Hepatic stellate cell (primary cell): ENCODE measurements around the gene TRPV4.

ENCODE experiments used
- DNase-seq: peaks from one replicate; pipeline ENCODE4 v3.0.0; 2011; ENCODE audit warnings: low spot score

TRPV4 gene

DNA sequence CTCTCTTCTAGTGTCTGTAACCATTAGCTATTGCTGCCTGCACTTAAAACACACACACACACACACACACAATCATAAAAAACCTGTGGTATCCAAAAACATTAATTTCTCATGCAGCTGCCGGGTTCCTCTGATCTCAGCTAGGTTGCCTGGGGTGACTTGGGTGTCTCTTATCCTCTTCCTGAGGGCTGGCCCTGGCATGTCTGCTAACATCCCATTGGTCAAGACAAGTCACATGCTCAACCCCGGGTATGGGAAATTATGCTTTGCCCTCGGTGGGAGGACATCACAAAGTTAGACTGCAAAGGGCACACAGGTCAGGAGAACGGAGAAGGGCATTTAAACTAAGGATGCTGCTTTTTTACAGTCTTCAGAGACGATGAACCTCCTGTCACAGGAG lies 55.7 kb downstream of the TRPV4 start:
- peak; percentile 85 for DNase-seq

DNA sequence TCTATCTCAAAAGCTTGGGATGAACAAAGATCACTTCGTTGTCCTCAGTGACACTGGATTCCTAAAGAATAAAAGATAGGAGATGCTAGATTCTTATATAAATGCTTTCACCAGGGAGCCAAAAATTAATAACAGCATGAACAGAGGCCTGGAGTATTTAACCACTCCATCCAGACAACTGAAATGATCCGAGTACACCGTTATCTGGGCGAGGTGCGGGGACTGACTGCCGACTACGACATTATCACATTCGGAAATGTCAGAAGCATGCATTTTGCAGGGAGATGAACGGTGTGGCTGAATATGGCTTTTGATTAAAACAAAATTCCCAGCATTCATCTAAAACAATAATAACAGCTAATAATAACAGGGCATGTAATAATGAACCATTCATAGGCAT lies 56.6 kb downstream of the TRPV4 start:
- DNase-seq, result no peak

DNA sequence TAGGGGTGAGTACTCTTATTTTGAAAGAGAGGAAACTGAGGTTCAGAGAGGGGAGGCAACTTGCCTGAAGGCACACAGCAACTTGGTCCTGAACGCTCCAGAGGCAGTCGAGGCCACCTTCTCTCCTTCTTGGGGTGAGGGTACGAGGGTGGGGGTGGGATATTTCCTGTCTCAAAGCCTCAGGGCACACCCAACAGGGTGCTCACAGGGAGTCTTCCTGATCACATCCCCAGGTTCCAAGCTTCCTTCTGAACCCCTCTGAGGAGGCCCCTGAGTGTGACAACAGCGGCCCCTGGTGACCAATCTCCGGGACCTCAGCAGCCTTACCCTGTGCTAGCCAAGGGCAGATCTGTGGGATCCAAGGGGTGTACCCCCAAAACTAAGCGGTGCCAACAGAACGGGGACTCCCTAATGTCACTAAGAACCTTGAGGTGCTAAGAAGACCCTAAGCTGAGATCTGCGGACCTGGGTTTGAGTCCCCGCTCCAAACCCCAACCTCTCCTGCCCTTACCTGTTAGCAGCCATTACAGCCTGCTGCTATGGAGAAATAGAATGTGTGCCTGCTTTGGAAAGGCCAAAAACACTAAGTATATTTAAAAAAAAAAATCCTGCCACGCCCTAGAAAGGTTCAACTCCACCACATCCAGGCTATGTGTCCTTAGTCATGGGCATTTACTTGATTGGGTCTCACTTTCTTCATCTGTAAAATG lies 57.9 kb downstream of the TRPV4 start:
- DNase-seq, result peak; percentile 92

DNA sequence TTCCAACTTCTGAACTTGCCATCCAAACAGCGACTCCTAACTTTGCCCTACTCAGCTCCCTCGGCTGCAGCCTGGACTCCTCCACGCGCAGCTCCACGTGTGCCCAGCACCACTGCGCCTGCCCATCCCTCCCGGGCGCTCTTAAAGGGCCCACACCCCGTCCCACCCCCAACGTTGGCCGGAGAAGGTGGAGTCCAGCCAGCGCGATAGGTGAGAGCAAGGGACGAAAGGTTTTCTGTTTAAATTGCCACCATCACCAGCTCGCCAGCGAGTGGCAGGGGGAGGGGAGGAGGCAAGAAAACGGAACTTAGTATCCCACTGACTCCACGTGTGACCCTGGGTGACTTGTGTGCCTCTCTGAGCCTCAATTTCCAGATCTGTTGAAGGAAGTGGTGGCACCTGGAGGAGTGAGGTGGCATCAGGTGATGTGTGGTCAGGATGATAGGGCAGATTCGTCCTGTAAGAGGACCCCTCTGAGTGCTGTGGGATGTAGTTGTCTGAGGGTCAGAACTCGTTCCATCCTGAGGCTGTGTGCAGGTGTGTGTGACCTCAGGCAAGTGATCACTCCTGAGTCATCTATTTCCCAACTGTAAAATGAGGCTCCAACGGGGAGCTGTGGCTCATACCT lies 59.7 kb downstream of the TRPV4 start:
- DNase-seq, result no peak

DNA sequence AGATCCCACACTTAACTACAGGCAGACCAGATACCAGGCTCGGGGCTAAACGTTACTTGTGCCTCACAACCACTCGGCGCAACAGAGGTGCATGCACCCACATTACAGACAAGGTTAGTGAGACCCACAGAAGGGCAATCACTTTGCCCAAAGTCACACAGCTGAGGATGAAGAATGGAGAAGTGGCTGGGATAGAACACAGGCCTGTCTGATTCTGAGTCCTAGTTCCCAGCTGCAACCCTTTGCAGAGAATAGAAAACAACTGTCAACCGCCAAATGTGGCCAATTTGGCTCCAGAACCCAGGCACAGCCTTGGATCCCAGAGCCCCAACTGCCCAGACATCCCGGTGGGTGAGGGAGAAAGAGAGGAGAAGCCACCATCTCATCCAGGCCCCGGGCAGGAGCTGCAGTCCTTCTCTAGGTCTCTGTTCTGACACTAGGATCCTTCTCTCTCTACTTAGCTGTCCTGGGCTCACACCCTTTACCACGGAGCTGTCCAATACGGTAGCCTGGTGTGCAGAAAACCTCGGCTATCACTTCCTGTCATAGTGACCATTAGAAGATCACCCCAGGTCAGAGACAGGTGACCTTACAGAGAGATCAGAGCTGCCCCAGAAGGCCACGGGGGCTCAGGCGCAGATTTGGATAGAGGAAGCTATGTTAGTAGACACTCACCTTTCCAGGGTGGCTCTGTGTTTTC lies 60.4 kb downstream of the TRPV4 start:
- no peak for DNase-seq

DNA sequence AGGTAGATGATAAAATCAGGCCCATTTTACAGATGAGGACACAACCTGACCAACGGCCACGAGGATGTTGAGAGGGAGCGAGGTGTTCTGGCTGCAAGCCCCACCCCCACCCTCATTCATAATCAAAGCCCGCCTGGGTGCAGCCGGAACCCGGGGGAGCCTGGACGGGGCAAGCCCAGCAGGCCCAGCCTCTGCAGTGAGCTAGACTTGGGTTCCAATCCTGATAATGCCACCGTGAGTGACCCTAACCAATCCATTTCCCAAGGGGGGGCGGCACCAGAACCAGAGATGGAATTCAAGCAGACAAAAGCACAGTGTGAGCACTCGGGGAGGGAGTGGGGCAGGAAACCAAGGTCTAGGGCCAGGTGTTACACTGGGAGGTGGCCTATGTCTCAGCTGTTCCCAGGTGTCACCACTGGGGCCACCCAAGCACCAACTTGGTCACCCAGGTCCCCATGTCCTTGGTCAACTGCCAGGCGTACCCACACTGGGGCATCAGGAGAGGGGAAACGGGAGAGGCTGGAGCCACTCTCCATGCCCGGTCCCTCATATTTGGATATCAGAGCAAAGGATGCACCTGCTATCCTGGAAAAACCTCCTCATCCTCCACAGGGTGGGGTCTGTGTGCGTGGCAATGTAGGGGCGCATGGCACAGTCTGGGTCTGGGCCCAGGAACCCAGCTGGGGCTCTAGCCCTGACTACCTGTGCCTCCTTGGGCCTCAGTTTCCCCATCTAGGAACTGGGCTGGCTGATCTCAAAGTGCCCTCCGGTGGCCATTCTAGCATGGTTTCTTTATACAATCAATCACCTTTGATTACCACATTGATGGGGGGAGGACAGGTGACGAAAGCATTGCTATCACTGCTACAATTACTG lies 61.2 kb downstream of the TRPV4 start:
- no peak for DNase-seq

DNA sequence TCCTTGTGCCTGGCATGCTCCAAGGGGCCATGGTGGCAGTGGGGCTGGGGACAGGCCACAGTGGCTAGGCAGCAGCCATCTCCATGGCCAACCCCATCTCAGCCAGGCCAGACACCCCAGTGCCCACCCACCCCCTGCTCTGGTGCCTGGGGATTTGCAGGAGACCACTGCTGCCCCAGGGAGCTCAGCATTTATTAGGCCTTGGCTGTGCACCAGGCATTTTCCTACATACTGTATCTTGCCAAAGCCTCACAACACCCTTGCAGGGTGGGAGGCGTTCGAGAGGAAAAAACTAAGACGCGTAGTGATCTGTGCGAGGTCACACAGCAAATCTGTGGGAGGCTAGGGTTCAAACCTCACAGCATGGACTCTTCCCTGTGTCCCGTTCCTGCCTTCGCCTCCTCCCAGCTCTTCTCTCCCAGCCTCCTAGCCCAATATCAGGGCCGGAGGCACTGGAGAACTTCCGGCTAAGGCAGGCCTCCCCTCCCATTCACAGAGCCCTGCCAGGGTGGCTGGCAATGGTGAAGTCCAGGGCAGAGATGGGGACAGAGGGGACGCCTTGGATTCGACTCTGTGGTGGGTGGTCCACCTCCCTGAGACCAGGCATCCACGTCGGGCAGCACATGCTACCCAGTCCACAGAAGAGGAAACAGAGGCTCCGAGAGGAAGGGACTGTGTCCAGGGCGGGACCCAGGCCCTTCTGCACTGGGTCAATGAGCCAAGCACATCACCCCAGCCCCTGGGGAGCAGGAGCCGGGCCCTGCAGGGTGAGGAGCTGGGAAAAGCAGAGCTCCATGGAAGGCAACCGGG lies 62.1 kb downstream of the TRPV4 start:
- DNase-seq, result no peak

DNA sequence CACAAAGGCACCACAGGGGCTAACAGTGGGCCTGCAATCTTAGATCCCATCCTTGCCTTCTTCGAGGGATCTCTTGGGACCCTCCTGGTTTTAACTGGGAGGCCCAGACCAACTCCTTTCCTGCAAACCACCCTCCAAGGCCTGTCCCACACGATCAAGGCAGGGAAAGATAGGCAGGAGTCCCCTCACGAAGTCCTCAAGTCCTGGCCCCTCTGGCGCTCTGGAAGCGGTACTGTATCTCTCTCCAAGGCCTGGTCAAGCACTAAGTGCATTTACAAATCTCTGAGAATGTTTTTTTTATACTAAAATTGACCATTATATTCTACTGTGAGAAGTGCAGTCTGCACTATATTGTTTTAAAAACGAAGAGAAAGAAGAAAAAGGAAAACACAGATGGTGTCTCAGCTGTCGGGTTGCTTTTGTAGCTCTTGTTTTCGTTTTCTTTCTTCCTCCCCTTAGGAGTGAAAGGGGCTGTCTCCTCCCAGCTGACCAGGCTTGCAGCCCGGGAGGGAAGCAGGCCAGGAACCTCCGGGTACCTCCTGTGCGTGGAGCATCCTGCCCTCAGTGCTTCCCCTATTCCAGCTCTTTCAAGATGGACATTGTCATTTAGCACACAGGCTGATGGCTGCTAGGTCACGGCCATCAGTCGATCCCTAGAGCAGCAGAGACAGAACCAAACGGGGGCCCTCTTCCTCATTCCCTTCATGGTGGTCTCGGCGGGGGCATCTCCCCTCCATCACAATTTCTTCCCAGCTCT lies 62.9 kb downstream of the TRPV4 start:
- no peak for DNase-seq

DNA sequence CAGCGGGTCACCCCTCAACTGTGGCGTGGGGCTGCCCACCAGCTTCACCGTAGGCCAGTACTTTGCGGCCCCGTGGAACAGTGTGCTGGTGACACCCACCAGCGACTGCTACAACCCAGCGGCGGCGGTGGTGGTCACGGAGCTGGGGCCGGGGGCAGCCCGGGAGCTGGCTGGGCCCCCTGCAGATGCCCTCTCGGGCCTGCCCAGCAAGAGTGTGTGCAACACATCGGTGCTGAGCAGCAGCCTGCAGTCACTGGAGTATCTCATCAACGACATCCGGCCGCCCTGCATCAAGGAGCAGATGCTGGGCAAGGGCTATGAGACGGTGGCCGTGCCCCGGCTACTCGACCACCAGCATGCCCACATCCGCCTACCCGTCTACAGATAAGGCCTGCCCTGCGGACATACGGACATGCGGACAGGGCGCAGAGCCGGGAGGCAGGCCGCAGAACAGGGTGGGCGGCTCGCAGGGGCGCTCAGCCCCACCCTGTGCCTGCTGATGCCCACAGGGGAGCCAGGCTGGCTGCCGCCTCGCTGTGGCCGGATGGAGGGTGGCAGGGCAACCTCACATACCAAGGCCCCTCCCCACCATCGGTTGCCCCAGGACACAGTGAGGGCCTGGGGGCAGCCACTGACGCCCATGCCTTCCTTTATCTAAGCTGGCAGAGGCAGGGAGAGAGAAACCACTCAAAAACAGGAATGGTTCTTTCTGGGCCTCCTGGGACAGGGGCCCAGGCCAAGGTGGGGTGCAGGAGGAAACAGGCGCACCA lies 64.1 kb downstream of the TRPV4 start:
- no peak for DNase-seq

DNA sequence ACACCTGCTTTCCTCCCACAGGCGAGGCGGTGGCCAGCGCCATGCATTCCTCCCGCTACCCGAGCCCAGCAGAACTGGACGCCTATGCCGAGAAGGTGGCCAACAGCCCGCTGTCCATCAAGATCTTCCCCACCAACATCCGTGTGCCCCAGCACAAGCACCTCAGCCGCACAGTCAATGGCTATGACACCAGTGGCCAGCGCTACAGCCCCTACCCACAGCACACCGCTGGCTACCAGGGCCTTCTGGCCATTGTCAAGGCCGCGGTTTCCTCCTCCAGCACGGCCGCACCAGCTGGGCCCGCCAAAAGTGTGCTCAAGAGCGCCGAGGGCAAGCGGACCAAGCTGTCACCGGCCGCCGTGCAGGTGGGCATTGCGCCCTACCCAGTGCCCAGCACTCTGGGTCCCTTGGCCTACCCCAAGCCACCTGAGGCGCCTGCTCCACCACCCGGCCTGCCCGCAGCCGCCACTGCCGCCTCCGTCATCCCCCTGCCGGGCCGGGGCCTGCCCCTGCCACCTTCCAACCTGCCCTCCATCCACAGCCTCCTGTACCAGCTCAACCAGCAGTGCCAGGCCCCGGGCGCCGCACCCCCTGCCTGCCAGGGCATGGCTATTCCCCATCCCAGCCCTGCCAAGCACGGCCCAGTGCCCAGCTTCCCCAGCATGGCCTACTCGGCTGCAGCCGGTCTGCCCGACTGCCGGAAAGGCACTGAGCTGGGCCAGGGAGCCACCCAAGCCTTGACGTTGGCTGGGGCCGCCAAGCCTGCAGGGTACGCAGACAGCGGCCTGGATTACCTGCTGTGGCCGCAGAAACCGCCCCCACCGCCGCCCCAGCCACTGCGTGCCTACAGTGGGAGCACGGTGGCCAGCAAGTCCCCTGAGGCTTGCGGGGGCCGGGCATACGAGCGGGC lies 65.0 kb downstream of the TRPV4 start:
- DNase-seq, result no peak

DNA sequence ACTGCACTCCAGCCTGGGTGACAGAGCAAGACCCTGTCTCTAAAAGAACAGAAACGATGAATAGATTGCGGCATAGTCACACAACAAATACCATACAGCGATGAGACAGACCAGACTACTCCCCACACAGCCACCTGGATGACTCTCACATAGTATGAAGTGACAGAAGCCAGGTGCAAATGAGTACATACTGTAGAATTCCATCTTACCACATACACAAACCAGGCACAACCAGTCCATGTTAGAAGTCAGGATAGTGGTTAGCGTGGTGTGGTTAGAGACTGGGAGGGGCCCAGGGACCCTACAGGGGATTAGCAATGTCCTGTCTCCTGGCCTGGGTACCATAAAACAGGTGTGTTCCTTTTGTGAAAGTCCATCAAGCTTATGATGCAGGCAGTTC lies 65.7 kb downstream of the TRPV4 start:
- DNase-seq, result no peak

DNA sequence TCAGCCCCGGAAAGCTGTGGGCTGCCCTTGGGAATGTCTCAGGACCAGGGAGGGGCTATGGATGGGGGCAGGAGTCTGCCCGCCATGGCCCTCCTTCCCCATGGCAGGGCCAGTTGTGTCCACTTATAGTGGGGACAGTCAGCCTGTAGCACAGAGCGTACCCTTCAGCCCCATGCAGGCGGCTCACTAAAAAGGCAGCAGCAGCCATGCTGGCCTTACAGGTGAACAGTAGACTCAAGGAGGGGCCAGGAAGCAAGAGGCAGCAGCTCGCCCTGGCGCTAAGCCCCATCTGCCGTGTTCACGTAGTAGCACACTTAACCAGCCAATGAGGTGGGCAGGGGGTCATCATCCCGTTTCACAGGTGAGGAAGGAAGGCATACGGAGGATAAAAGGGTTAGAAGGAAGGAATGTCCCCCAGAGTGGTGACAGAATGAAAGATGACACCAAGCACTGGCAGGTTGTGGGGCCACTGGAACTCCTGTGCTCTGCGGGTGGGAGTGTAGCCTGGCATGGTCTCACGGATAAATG lies 66.9 kb downstream of the TRPV4 start:
- DNase-seq, result no peak

DNA sequence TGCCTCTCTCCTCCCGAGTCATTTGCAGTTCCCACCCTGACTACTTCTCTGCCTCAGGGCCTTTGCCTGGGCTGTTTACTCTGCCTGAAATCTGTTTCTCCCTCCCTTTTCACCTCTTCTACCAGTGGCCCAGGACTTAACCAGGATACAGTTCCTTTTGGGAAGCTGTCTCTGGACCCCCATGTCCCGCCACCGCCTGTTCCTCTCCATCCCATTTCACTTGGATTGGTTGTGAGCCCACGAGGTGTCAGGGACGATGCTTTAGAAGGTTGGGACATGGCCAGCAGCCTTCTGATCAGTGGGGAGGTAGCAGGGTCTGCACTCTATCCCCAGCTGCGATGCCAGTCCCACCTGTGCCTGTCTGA lies 67.8 kb downstream of the TRPV4 start:
- no peak for DNase-seq

DNA sequence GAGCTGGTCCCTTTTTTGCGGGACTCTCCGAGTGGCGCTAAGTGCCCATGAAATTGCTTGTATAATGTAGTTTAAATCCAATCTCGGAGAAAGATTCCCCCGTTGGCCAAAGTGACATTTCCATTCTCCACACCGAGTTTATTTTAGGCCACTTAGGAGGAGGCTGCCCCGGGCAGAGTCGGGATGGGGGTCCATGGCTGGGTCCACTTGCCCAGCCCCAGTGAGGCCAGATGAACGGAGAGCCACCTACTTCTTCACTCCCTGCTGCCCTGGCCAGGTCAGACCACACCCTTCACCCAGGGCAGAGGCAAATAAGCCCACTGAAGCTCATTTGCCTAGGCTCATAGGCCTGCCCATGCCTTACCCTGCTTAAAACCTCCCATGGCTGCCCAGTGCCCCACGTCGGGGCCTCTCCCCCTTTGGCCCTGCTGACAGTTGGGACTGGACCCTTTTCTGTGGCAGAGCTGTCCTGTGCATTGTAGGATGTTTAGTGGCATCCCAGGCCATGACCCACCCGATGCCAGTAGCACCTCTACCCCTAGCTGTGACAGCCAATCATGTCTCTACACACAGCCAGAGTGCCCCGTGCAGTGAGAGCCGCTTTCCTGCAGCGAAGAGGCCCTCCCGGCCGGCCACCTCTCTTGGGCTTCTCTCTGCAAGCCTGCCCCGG lies 68.3 kb downstream of the TRPV4 start:
- DNase-seq, result no peak

DNA sequence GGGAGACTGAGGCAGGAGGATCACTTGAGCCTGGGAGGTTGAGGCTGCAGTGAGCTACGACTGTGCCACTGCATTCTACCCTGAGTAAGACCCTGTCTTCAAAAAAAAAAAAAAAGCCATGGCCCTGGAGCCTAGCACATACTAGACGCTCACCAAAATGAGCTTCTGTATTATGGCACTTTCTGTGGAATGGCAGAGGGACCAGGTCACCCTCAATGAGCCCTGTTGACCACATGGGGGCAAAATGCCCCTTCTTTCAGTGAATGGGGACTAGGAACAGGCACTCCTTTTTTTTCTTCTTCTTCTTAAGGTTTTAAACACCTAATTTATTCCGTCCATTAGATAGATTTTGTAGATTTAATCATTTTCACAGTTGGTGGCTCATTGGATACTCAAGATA lies 69.1 kb downstream of the TRPV4 start:
- no peak for DNase-seq

DNA sequence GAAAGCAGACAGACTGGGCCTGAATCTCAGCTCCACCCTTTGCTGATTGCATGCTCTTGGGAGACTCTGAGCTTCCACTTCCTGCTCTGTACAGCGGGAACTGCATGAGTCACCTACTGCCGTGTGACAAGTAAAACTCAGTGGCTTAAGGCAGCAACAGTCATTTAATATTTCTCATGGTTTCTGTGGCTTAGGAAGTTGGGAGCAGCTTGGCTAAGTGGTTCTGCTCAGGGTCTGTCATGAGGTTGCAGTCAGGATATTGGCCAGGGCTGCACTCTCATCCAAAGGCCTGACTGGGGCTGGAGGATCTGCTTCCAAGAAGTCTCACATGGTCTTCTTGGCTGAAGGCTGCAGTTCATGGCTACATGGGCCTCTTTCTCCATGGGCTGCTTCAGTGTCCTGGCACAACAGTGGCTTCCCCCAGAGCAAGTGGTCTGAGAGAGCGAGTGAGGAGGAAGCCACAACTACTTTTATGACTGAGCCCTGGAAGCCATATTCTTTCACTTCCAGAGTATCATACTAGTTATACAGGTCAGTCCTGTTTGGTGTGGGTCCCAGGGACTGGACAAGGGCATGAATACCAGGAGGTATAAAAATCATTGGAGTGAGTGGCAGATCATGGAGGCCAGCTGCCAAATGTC lies 69.9 kb downstream of the TRPV4 start:
- peak; percentile 53 for DNase-seq

DNA sequence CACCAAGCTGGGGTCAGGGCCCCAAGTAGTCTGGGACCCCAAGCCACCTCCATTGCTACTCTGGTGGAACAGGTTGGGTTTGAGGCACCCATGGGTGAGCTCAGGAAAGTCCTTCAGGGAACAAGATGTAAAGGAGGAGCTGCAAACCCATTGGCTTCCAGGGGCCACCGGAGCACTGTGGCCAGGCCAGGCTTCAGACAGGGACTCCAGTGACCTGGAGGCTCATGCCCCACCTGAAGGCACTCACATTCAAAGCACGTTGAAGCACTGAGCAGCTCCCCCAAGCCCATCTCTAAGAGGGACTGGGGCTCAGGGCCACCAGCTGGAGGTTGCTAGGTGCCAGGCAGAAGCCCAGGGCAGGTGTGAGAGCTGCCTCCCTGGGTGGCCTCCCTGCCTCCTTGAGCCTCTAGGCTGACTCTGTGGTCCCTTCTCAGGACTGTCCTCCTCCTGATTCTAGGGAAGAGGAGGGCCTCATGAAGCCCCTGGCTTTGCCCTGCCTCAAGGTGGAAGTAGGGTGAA lies 70.5 kb downstream of the TRPV4 start:
- no peak for DNase-seq
